Hematopoietic multipotent progenitor cell treated with erythropoietin and hydrocortisone succinate and interleukin-3 and kit ligand, for 17 days (in vitro differentiated cells): ENCODE results near the gene C20orf204.

Experiments
- DNase-seq: peaks from one replicate; pipeline ENCODE4 v3.0.0-alpha.2; 2015; ENCODE audit warnings: low spot score

Gene C20orf204

GRCh38 chr20:64042054-64042781 lies 6.2 kb downstream of the C20orf204 start:
- DNase-seq: no peak

DNA sequence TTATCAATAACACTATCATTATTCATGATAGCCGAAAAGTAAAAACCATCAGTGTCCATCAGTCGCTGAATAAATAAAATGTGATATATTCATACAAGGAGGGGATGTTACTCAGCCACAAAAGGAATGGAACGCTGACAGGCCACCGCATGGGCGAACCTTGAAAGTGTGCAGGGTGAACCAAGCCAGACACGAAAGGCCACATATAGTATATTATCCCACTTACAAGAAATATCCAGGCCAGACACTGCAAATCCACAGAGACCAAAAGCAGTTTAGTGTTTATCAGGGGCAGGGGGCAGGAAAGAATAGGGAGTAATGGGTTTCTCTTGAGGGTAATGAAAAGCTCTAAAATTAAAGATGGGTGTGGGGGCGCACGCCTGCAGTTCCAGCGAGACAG lies 7.8 kb downstream of the C20orf204 start:
- no peak for DNase-seq

GRCh38 chr20:64044484-64045247 lies 8.7 kb downstream of the C20orf204 start:
- no peak for DNase-seq

- no peak for DNase-seq
Measured at GRCh38 chr20:64045346-64046011, 9.5 kb downstream of the C20orf204 start.

- DNase-seq: no peak
Measured at GRCh38 chr20:64047046-64047389, 11.0 kb downstream of the C20orf204 start.

DNA sequence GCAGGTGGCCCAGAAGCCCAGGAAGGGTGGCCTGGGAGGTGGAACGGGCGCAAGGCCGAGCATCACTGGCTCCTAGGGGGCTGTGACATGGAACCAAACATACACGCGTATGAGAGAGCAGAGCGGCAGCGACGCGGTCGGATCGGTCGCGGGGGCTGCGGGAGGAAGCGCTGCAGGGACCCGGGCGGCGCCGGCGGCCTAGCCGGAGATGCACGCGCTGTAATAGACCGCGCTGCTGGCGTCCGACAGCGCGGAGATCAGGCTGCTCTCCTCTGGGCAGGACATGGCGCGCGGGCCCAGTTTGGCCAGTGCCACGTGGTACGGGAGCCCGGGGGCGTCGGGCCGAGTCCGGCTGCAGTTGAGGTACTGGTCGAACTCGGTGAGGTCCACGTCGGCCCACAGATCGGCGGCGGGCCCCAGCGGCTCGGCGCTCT lies 12.0 kb downstream of the C20orf204 start:
- DNase-seq: no peak

DNA sequence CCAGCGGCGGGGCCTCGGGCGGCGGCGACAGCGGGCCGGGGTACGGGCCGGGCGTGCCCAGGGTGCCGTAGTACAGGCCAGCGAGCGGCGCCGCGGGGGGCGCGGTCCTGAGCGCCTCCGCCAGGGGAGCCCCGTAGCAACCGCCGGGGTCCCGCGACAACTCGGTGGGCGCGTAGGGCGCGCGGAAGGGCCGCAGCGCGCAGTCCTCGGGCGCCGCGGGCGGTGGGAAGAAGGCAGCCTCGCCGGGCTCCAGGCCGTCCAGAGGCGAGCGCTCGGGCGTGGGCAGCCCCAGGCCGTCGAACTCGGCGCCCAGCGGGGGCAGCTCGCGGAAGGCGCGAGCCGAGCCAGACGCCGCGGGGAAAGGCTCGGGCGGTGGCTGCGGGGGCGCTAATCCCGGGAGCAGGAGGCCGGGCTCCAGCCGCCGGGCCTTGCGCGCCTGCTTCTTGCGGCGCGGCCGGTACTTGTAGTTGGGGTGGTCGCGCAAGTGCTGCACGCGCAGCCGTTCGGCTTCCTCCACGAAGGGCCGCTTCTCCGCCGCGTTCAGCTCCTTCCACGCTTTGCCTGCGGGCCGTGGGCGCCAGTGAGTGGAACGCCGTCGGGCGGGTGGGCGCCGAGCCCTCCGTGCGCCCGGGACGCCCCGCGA lies 12.5 kb downstream of the C20orf204 start:
- DNase-seq: no peak

DNA sequence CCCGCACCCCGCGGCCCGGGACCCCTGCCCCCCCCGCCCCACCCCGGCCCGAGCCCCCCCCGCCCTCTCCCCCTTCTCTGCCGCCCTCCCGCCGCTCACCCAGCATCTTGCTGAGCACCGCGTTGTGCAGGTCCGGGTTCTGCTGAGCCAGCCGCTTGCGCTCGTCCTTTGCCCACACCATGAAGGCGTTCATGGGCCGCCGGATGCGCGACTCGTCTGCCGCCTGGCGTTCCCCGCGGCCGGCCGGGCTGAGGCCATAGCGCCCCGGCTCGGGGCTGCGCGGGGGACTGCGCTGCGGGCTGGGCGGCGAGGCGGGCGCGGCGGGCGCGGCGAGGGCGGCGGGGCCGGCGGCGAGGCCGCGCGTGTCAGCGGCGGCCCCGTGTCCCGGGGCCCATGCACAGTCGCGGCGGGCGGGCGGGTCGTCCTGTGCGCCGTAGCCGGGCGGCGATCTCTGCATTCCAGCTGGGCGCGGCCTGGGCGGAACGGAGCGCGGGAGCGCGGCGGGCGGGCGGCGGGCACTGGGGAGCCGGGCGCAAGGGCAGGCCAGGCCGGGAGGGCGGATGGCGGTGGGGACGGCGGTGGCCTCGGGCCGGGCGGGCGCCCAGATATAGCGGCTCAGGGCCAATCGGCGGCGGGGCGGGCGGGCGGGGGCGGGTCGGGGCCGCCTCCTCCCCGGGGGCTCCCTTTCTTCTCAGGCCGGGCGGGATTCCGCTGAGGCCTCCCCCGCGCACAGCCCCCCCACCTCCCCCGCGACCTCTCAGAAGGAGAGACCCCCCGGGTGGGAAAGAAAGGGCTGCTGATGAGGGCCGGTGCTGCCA lies 13.3 kb downstream of the C20orf204 start, which contains the start of gene SOX18:
Gene SOX18, minus strand, starts transcription at position 580 of the 818 bp plus-strand sequence. Its CDS starts 123 bp downstream, at position 457.
- no peak for DNase-seq

DNA sequence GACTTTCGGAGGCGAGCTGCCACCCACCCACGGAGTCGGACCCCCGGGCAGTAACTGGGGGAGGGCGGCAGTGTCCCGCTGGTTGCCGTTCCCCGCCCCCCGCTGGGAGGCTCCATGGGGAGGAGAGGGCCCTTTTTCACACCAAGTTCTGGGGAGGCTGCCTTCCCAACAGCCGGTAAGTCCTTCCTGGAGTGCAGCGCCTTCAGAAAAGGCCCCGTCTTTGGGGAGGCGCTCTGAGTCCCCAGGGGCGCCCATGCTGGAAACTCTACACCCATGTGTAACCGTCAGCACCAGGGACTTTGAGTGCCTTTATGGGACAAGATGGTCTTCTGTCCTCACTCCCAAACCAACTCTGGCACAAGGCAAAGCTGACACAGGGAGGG lies 13.9 kb downstream of the C20orf204 start:
- no peak for DNase-seq

DNA sequence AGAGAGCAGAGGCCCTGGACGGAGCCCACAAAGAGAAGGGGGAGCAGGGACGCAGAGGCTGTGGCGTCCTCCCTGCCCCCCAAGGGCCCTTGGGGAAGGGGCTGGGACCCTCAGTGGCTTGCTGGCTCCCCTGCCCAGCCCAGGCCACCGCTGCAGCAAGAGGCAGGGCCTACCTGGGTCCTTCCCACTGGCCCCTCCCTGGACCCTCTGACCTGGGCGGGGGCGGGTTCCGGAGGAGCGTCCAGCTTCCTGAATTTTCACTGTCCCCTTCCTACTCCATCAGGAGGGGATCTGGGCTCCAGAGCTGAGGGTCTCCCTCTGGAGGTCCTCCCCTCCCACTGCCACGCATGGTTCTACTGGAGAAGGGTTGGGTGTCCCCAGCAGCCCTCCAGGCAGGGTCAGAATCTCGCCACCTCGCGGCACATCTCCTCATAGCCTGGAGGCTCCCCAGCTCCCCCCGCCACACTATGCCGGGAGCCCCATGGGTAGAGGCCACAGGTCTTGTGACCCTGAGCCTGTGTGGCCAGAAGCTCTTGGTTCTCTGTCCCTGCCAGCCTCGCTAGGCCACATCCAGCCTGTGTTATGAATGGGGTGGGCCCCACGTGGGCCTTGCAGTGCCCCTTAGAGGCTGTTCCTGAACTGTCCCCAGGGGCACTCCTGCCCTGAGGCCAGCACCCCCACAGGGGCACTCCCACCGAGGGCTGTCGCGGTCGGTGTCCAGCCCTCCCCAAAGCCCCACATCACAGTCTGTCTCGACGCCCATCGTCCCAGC lies 14.5 kb downstream of the C20orf204 start:
- no peak for DNase-seq

- no peak for DNase-seq
Measured at GRCh38 chr20:64051033-64051452, 15.1 kb downstream of the C20orf204 start.

GRCh38 chr20:64051561-64052325 lies 15.8 kb downstream of the C20orf204 start:
- no peak for DNase-seq

GRCh38 chr20:64052326-64052722 lies 16.3 kb downstream of the C20orf204 start:
- no peak for DNase-seq

DNA sequence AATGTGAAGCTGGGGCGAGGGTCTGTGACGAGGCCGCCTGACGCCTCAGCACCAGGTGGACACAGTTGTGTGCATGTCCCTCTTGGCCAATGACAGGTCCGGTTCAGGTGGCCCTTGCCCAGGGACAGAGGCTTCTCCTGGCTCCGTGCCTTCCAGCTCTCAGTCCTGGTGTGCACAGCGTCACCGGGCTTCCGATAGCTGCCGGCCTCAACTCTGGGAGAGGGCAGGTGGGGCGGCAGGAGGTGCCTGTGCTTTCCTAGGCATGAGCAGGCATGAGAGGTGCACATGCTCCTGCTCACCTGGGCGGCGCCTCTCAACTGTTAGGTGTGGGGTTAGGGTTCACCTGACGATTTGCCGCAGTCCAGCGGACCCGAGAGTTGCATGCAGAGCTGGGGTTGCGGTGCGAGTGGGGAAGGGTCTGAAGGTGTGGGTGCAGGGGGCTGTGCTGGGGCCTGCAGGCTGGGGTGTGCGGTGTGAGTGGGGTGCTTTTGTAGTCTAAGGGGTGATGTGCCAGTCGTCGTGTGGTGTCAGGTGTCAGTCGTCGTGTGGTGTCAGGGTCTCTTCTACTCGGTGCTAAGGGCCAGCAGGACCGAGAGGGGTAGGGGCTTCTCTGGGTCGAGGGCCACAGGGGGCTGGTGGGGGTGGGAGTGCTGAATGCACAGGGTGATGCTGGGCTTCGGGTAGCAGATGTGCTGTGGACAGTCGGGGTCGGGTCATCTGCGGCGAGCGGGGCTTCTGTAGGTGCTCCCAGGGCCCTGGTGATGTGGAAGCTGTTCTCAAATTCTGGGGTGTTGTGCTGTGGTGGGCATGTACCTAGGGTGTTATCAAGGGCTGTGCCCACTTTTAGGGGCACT lies 17.2 kb downstream of the C20orf204 start:
- DNase-seq: no peak

DNA sequence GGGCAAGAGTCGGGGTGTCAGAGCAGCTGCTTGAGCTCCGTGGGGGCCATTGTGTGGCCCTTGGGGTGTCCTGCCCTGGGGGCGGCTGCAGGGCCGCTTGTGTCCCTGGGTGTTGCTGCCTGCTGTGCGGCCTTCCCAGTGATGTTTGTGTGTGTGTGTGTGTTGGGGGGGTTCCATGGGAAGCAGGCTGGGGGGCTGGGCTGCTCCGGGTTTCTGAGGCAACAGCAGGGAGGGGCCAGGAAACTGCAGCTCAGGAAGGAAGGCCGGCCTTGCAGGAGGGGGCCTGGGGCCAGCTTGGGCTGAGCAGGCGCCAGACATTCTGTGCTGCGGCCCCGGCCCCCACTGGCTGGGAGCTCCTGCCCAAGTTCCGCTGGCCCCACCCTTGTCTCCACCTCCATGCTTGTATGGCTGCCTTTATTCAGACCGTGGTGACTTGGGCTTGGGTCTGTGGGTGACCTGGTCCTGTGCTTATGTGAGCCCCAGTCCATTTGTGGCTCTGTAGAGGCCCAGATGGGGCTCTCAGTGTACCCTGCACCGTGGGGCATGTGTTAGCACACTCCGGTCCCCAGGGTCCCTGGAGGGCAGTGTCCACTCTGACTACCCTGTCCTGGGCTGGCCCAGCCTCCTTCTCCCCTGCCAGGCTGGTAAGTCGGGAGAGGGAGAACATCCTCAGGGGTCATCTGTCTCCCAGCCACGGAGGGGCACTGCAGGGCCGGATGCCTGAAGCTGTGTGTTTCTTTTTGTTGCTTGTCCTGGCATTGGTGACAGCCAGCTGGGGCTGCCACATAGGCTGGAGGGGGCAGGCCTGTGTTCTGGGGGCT lies 18.1 kb downstream of the C20orf204 start:
- DNase-seq: no peak

- DNase-seq: no peak
Measured at GRCh38 chr20:64055396-64055892, 19.5 kb downstream of the C20orf204 start.

- no peak for DNase-seq
Measured at GRCh38 chr20:64055893-64056638, 20.1 kb downstream of the C20orf204 start.

- no peak for DNase-seq
Measured at GRCh38 chr20:64056639-64056888, 20.6 kb downstream of the C20orf204 start.
